ENCODE measurements around the gene LRRC59. TPM values are rescaled to one million over a fixed set of nuclear protein-coding genes. Genes with fewer than 3 reads are reported as not detected.

Gene LRRC59
- total and polyA plus RNA-seq, 2 of the 13 experiments (the other 11 are each of a cell fraction or from before 2014, with no cell fraction given) = 87.3 to 222 TPM

GRCh38 chr17:50428831-50429424 lies 31.6 kb upstream of the LRRC59 start (continued):
- peak; percentile 35; the same call in 1 of the 2 replicates for TF ChIP-seq CTCF (CRISPR knock-in tag; IDR thresholded peaks at IDR 0.05)
- no peak for TF ChIP-seq FOSL1 (CRISPR knock-in tag; IDR thresholded peaks at IDR 0.05; ENCODE audit: borderline replicate concordance)
- no peak; the same call in 1 of the 2 replicates for TF ChIP-seq RAD21 (CRISPR knock-in tag; IDR thresholded peaks at IDR 0.05)
- TF ChIP-seq TFE3 (CRISPR knock-in tag; IDR thresholded peaks at IDR 0.05) = peak; percentile 82
- TF ChIP-seq ASH2L (IDR thresholded peaks at IDR 0.05; ENCODE audit: insufficient read length, low read depth, low read length) = peak; percentile 78
- TF ChIP-seq MAF1 (CRISPR knock-in tag; IDR thresholded peaks at IDR 0.05; ENCODE audit: borderline replicate concordance) = no peak
- no peak for TF ChIP-seq ZNF326 (CRISPR knock-in tag; IDR thresholded peaks at IDR 0.05; ENCODE audit: borderline replicate concordance)
- TF ChIP-seq ZFP36L2 (CRISPR knock-in tag; IDR thresholded peaks at IDR 0.05) = no peak
- no peak for TF ChIP-seq CENPX (CRISPR knock-in tag; IDR thresholded peaks at IDR 0.05)
- no peak for TF ChIP-seq NR0B2 (CRISPR knock-in tag; IDR thresholded peaks at IDR 0.05)
- TF ChIP-seq ESRRA (CRISPR knock-in tag; IDR thresholded peaks at IDR 0.05; ENCODE audit: low read depth) = peak; percentile 82
- TF ChIP-seq ZBTB14 (CRISPR knock-in tag; IDR thresholded peaks at IDR 0.05) = 0 out of 2 replicates have a peak, but pooled peaks have one; percentile 8
- no peak for TF ChIP-seq ZNF674 (CRISPR knock-in tag; IDR thresholded peaks at IDR 0.05; ENCODE audit: low read depth)
- TF ChIP-seq AHDC1 (CRISPR knock-in tag; IDR thresholded peaks at IDR 0.05; ENCODE audit: borderline replicate concordance) = peak; percentile 64; the same call in 1 of the 2 replicates
- peak; percentile 89 for TF ChIP-seq ZNF136 (CRISPR knock-in tag; IDR thresholded peaks at IDR 0.05; ENCODE audit: low read depth)
- no peak for TF ChIP-seq SRSF9 (IDR thresholded peaks at IDR 0.05; ENCODE audit: borderline replicate concordance, insufficient read depth, low read depth, low read length, poor library complexity, severe bottlenecking)

Data from HepG2 (cell line).